Right lobe of liver (tissue), 6 donors: Measurements from ENCODE around the gene LPAR1. TPM values are rescaled to one million over a fixed set of nuclear protein-coding genes. Genes with fewer than 3 reads are reported as not detected.

Source experiments
- ATAC-seq, 4 donors: fragments of 200-7000 bp; cut with Tn5 transposase; one replicate each; pipeline ENCODE4 v1.9.1; 2020; ENCODE audit warnings: mild to moderate bottlenecking in 4 of 4, moderate library complexity in 4 of 4
- DNase-seq, 3 donors: peaks; one replicate each; pipeline ENCODE4 v3.0.0-alpha.2; 2020
- H3K27ac ChIP-seq, 3 donors: fragments of 200-600 bp; one replicate each; pipeline ENCODE4 v1.8.0; 2022
- H3K27me3 ChIP-seq, 2 donors: fragments of 200-600 bp; one replicate each; pipeline ENCODE4 v1.8.0; 2022
- H3K36me3 ChIP-seq, 4 donors: fragments of 200-600 bp; sonication (generic) in 1 of 4; one replicate each; pipeline versions ENCODE4 v1.5.1 to v1.8.0; 2017 to 2022; ENCODE audit warnings: control low read depth in 1 of 4
- H3K4me1 ChIP-seq, 4 donors: fragments of 200-600 bp; sonication (generic) in 1 of 4; one replicate each; pipeline versions ENCODE4 v1.5.1 to v1.8.0; 2017 to 2022; ENCODE audit warnings: control low read depth in 1 of 4
- H3K4me3 ChIP-seq, 3 donors: fragments of 200-600 bp; one replicate each; pipeline ENCODE4 v1.8.0; 2022
- H3K9me3 ChIP-seq, 4 donors: fragments of 200-600 bp; sonication (generic) in 1 of 4; one replicate each; pipeline versions ENCODE4 v1.5.1 to v1.8.0; 2017 to 2022; ENCODE audit warnings: control low read depth in 1 of 4
- CTCF ChIP-seq, 4 donors: fragments of 200-600 bp in 3 of 4; fragments of 450-650 bp in 1 of 4; IDR thresholded peaks; one replicate each; pipeline versions ENCODE4 v1.5.1 to v1.8.0; 2016 to 2022; ENCODE audit warnings: antibody characterized with exemption in 4 of 4, mild to moderate bottlenecking in 2 of 4
- POLR2A ChIP-seq: fragments of 450-650 bp; IDR thresholded peaks from one replicate; pipeline ENCODE4 v1.6.1; 2017; ENCODE audit warnings: antibody characterized with exemption, mild to moderate bottlenecking
- WGBS: methylation state at CpG from one replicate; pipeline ENCODE4 v1.1.6; 2018; ENCODE audit warnings: low coverage, low lambda C conversion rate; ENCODE audit not compliant: insufficient coverage; ENCODE audit errors: missing lambda C conversion rate; 5-methylcytosine and 5-hydroxymethylcytosine counted together
- intact Hi-C, 2 donors: fragments of 100-400 bp; cut with DNase I; formaldehyde crosslinking; loops; one replicate each; pipeline versions ENCODE4 v1.11.2 to v1.14.1; 2022
- total RNA-seq, 6 experiments: library from RNA; depleted of rRNA in 2 of 6; stranded (reverse); fragments of >200 nt in 2 of 6; fragmentation: NEBNext Ultra II Directional in 3 of 6; extraction: Animal tissue kit (Norgen Biotek cat#: 25700) in 3 of 6; gene quantifications; one replicate each; pipeline versions ENCODE4 v1.1.0 to v1.2.4, GENCODE V29; 2016 to 2023
- donor health status: DM: no; HTN: yes; CAD: no.
- donor health status: DM: no; HTN: no; CAD: no.
- donor health status: DM: no; HTN: no; CAD: no.
- donor health status: DM: no; HTN: yes; CAD: no.
- donor health status: DM: no; HTN: yes; CAD: no.

LPAR1 gene
- total RNA-seq, 6 experiments from 2014 or later = 0.66 to 1.6 (median 1.2) TPM

- ATAC-seq (no peak), DNase-seq (no peak)
- intact Hi-C loops = no loop called here
- no peaks in the 10 kb centered on the region for H3K4me1 ChIP-seq
- no peaks in the 10 kb centered on the region for H3K27me3 ChIP-seq
- H3K9me3 ChIP-seq = no peaks in the 10 kb centered on the region
- no peaks in the 10 kb centered on the region for H3K36me3 ChIP-seq
- no peak for TF ChIP-seq POLR2A
- no peak for TF ChIP-seq CTCF (IDR thresholded peaks at IDR 0.05)
- WGBS = 47% methylated on average over 3 of the region's 4 CpGs
- H3K4me3 ChIP-seq = no peak overlapping the region
- H3K27ac ChIP-seq = no peak overlapping the region
These were observed 88.1 kb downstream of the LPAR1 start for GRCh38 chr9:110950041-110950645.

- H3K4me1 ChIP-seq = no peaks in the 10 kb centered on the region
- no peak overlapping the region for H3K27ac ChIP-seq
- no peaks in the 10 kb centered on the region for H3K27me3 ChIP-seq
- WGBS = 74% methylated on average over 4 of the region's 4 CpGs
- no peaks in the 10 kb centered on the region for H3K36me3 ChIP-seq
- DNase-seq (no peak), ATAC-seq (no peak)
- intact Hi-C loops = no loop called here
- TF ChIP-seq POLR2A (no peak), CTCF (IDR thresholded peaks at IDR 0.05) (no peak)
- no peak overlapping the region for H3K4me3 ChIP-seq
- H3K9me3 ChIP-seq = no peaks in the 10 kb centered on the region
These were observed 89.2 kb downstream of the LPAR1 start for GRCh38 chr9:110949081-110949480.

- Histone ChIP-seq H3K27me3 (no peaks in the 10 kb centered on the region), H3K4me1 (no peaks in the 10 kb centered on the region), H3K27ac (no peak overlapping the region), H3K36me3 (no peaks in the 10 kb centered on the region), H3K9me3 (no peaks in the 10 kb centered on the region), H3K4me3 (no peak overlapping the region)
- no peak for DNase-seq
- intact Hi-C loops = no loop called here
- WGBS = 66% methylated on average over 5 of the region's 5 CpGs
- TF ChIP-seq CTCF (IDR thresholded peaks at IDR 0.05) (no peak), POLR2A (no peak)
- ATAC-seq = no peak
These were observed 90.7 kb downstream of the LPAR1 start for GRCh38 chr9:110947491-110948044.

GRCh38 chr9:110942522-110942921 is 95.7 kb downstream of the LPAR1 start:
- Histone ChIP-seq H3K27me3 (no peaks in the 10 kb centered on the region), H3K4me1 (no peaks in the 10 kb centered on the region), H3K27ac (no peak overlapping the region), H3K9me3 (no peaks in the 10 kb centered on the region), H3K4me3 (no peak overlapping the region), H3K36me3 (no peaks in the 10 kb centered on the region)
- TF ChIP-seq CTCF (IDR thresholded peaks at IDR 0.05) = no peak
- TF ChIP-seq POLR2A = no peak
- no peak for DNase-seq
- WGBS = 40% methylated on average over 1 of the region's 1 CpG
- ATAC-seq = no peak
- intact Hi-C loops = no loop called here
